Measurements from ENCODE around the gene GPR37.

- TF ChIP-seq POLR2AphosphoS5 (IDR thresholded peaks at IDR 0.05; ENCODE audit: borderline replicate concordance, low read depth, low read length): no peak
- no peak for TF ChIP-seq EZH2 (IDR thresholded peaks at IDR 0.05)
- no peak for TF ChIP-seq FOXP2 (optimal IDR thresholded peaks at IDR 0.05; ENCODE audit: control extremely low read depth, extremely low read length, insufficient read depth)
Observed at GRCh38 chr7:124780608-124781007, 15.0 kb upstream of the GPR37 start.
